ENCODE results near the gene BRD7.
A peak's percentile ranks its signal among the peaks of the same experiment; 100 is the strongest.

Gene BRD7

GRCh38 chr16:50398336-50398735 lies 29.5 kb upstream of the BRD7 start:
- no peak overlapping the region for H3K4me3 ChIP-seq (ENCODE audit: low read depth, low read length)
- DNase-seq (ENCODE audit: low read depth) = no peak
- no peak for TF ChIP-seq CTCF (IDR thresholded peaks at IDR 0.05; ENCODE audit: low read depth, low read length, missing control alignments)
- in situ Hi-C loops (cut with HindIII; ENCODE audit: low sequenced_read_pairs) = no loop called here

- H3K4me3 ChIP-seq (ENCODE audit: low read depth, low read length) = no peak overlapping the region
- in situ Hi-C loops (cut with HindIII; ENCODE audit: low sequenced_read_pairs) = no loop called here
- no peak for TF ChIP-seq CTCF (IDR thresholded peaks at IDR 0.05; ENCODE audit: low read depth, low read length, missing control alignments)
- DNase-seq (ENCODE audit: low read depth) = peak; percentile 45
Observed at GRCh38 chr16:50396761-50397535, 28.2 kb upstream of the BRD7 start.

DNA sequence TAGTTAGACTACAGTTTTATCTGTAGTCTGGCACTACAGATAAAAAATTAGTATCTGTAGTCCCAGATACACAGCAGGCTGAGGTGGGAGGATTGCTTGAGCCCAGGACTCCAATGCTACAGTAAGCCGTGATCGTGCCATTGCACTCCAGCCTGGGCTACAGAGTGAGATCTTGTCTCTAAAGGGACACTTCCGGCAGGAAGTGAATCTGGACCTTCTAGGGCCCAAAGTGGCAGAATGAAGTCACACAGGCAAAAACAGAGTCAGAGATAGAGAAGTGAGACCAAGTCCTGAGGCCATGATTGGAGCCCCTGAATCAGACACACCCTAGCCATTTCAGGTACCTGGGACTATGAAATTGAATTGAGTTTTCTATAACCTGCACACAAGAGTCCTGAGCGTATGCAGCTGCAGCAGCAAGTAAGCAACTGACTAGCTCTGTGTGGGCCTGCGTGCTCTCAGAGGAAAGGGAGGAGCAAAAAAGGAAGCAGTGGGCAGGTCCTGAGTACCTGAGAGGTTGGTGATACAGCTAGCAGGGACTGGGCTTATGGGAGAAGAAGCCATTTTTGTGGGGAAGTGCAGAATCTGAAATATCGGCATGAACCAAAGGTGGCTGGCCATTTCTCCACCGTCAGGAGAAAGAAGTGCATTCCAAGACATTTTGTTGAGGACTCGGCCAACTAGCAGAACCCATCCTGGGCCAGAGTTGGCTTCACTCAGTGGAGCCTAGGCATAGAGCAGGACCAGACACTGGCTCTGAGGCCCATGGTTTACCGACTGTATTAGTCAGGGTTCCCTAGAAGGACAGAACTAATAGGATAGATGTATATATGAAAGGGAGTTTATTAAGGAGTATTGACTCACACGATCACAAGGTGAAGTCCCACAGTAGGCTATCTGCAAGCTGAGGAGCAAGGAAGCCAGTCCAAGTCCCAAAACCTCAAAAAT lies 27.2 kb upstream of the BRD7 start:
- no peak overlapping the region for H3K4me3 ChIP-seq (ENCODE audit: low read depth, low read length)
- no peak for DNase-seq (ENCODE audit: low read depth)
- no peak for TF ChIP-seq CTCF (IDR thresholded peaks at IDR 0.05; ENCODE audit: low read depth, low read length, missing control alignments)
- in situ Hi-C loops (cut with HindIII; ENCODE audit: low sequenced_read_pairs) = no loop called here

GRCh38 chr16:50393858-50394802 lies 25.3 kb upstream of the BRD7 start:
- no peak for TF ChIP-seq CTCF (IDR thresholded peaks at IDR 0.05; ENCODE audit: low read depth, low read length, missing control alignments)
- in situ Hi-C loops (cut with HindIII; ENCODE audit: low sequenced_read_pairs) = no loop called here
- no peak for DNase-seq (ENCODE audit: low read depth)
- no peak overlapping the region for H3K4me3 ChIP-seq (ENCODE audit: low read depth, low read length)

- no peak overlapping the region for H3K4me3 ChIP-seq (ENCODE audit: low read depth, low read length)
- in situ Hi-C loops (cut with HindIII; ENCODE audit: low sequenced_read_pairs) = no loop called here
- TF ChIP-seq CTCF (IDR thresholded peaks at IDR 0.05; ENCODE audit: low read depth, low read length, missing control alignments) = no peak
- no peak for DNase-seq (ENCODE audit: low read depth)
Observed at GRCh38 chr16:50393416-50393815, 24.6 kb upstream of the BRD7 start.

All from astrocyte of the cerebellum (primary cell).